Measurements from ENCODE around the gene NUDT2. TPM values are rescaled to one million over a fixed set of nuclear protein-coding genes. Genes with fewer than 3 reads are reported as not detected.
"Not testable (repeated sequence)": the region's sequence is repeated elsewhere in the genome, so short reads cannot be mapped to it uniquely, and the experiment has no call there.

Gene NUDT2
- total RNA-seq, 1 donor from 2014 or later: 50.3 TPM

DNA sequence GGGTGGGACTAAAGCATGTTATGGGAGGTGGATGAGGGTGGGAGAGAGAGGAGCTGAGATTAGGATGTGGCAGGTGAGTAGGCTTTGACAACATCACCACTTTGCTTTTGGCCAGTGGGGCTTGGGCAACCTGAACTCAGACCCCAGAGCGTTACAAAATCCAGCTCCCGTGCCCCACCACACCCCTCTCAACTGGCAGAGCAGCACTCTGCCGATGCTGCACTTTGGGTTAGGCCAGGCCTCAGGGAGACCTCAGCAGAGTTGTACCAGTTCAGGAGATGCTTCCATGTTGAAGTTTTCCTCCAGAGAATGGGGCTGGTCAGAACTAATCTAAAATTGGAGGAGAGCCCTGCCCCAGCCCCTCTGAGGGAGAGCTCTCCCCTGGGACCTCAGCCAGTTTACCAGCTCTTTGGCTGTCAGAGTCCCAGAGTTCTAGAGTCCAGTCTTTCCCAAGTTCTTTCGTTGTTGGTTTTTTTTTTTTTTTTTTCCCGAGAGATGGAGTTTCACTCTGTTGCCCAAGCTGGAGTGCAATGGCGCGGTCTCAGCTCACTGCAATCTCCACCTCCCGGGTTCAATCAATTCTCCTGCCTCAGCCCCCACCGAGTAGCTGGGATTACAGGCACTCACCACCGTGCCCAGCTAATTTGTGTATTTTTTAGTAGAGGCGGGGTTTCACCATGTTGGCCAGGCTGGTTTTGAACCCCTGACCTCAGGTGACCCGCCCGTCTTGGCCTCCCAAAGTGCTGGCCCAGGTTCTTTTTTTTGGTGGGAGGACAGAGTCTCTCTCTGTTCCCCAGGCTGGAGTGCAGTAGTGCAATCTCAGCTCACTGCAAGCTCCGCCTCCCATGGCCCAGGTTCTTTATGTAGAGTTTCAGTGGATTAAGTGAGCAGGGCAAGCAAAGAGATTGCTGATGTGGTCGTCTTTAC, 17.8 kb downstream of the NUDT2 start:
- no peak for DNase-seq (ENCODE audit: low read depth)
- Histone ChIP-seq H3K4me3 (ENCODE audit: low read depth, low read length) (no peak overlapping the region), H3K27me3 (ENCODE audit: control insufficient read depth, insufficient read depth, low read length) (no peaks in the 10 kb centered on the region), H3K36me3 (ENCODE audit: control insufficient read depth, insufficient read depth, low read length) (peaks cover 3% of the 10 kb centered on the region)
- no peak for FAIRE-seq
- TF ChIP-seq, protein P1, sequence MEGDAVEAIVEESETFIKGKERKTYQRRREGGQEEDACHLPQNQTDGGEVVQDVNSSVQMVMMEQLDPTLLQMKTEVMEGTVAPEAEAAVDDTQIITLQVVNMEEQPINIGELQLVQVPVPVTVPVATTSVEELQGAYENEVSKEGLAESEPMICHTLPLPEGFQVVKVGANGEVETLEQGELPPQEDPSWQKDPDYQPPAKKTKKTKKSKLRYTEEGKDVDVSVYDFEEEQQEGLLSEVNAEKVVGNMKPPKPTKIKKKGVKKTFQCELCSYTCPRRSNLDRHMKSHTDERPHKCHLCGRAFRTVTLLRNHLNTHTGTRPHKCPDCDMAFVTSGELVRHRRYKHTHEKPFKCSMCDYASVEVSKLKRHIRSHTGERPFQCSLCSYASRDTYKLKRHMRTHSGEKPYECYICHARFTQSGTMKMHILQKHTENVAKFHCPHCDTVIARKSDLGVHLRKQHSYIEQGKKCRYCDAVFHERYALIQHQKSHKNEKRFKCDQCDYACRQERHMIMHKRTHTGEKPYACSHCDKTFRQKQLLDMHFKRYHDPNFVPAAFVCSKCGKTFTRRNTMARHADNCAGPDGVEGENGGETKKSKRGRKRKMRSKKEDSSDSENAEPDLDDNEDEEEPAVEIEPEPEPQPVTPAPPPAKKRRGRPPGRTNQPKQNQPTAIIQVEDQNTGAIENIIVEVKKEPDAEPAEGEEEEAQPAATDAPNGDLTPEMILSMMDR (IDR thresholded peaks at IDR 0.05; ENCODE audit: insufficient read depth, low read length, severe bottlenecking): no peak

DNA sequence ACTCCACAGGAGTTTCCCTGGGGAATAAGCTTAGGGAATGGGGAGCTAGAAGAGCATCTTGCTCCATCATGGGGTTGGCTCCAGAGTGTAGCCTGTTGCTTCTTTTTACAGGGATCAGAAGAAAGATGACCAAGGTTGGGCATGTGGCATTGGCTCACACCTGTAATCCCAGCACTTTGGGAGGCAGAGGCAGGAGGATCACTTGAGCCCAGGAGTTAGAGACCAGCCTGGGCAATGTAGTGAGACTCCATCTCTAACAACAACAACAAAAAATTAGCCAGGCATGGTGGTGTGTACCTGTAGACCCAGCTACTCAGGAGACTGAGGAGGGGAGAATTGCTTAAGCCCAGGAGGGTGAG, 18.4 kb downstream of the NUDT2 start:
- no peak overlapping the region for H3K4me3 ChIP-seq (ENCODE audit: low read depth, low read length)
- H3K36me3 ChIP-seq (ENCODE audit: control insufficient read depth, insufficient read depth, low read length): peaks cover 3% of the 10 kb centered on the region
- FAIRE-seq (no peak), DNase-seq (ENCODE audit: low read depth) (no peak)
- H3K27me3 ChIP-seq (ENCODE audit: control insufficient read depth, insufficient read depth, low read length): no peaks in the 10 kb centered on the region
- TF ChIP-seq, protein P1 (IDR thresholded peaks at IDR 0.05; ENCODE audit: insufficient read depth, low read length, severe bottlenecking): no peak

DNA sequence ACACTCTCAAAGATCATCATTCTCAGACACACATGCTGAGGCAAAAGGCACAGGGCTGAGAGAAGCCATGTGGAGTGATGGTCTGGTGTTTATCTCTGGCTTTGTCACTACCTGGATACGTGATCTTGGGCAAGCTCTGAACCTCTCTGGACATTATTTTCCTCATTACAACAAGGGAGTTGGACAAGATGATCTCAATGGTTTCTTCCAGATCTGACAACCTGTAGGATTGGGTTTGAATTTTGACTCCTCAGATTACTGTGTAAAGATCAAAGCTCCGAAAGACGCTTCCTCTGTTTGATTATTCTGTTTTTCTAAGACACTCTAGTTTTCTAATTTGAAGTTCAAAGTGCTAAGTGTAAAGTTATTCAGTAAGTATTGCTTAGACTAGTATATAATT, 20.0 kb downstream of the NUDT2 start:
- Histone ChIP-seq H3K27me3 (ENCODE audit: control insufficient read depth, insufficient read depth, low read length) (no peaks in the 10 kb centered on the region), H3K4me3 (ENCODE audit: low read depth, low read length) (no peak overlapping the region), H3K36me3 (ENCODE audit: control insufficient read depth, insufficient read depth, low read length) (no peaks in the 10 kb centered on the region)
- DNase-seq (ENCODE audit: low read depth): no peak
- no peak for FAIRE-seq
- TF ChIP-seq, protein P1 (IDR thresholded peaks at IDR 0.05; ENCODE audit: insufficient read depth, low read length, severe bottlenecking): no peak

DNA sequence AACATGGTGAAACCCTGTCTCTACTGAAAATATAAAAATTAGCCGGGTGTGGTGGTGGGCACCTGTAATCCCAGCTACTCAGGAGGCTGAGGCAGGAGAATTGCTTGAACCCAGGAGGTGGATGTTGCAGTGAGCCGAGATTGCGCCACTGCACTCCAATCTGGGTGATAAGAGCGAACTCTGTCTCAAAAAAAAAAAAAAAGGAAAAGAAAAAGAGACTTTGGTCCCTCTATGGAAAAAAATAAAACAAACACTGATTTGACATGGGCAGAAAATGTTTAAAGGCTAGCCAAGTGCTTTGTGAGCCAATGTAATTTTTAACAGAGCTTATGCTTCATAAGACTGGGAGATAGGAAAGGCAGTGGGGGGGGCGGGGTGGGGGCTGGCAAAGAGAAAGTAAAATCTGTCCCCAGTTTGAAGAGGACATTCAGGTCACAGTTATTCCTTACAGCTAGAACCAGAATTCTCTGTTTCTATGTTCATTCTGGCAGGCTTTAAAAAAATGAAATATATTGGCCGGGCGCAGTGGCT, 22.8 kb downstream of the NUDT2 start:
- FAIRE-seq; H3K36me3 ChIP-seq (ENCODE audit: control insufficient read depth, insufficient read depth, low read length); H3K27me3 ChIP-seq (ENCODE audit: control insufficient read depth, insufficient read depth, low read length); H3K4me3 ChIP-seq (ENCODE audit: low read depth, low read length); DNase-seq (ENCODE audit: low read depth): not testable (repeated sequence)

DNA sequence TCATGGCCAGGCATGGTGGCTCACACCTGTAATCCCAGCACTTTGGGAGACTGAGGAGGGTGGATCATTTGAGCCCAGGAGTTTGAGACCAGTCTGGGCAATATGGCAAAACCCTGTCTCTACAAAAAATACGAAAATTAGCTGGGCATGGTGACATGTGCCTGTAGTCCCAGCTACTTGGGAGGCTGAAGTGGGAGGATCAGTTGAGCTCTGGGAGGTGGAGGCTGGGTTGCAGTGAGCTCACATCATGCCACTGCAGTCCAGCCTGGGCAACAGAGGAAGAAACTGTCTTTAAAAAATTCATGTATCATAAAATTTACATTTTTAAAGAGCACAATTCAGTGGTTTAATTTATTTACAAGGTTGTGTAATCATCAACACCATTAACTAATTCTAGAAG, 23.6 kb downstream of the NUDT2 start:
- H3K36me3 ChIP-seq (ENCODE audit: control insufficient read depth, insufficient read depth, low read length); FAIRE-seq; DNase-seq (ENCODE audit: low read depth): not testable (repeated sequence)

DNA sequence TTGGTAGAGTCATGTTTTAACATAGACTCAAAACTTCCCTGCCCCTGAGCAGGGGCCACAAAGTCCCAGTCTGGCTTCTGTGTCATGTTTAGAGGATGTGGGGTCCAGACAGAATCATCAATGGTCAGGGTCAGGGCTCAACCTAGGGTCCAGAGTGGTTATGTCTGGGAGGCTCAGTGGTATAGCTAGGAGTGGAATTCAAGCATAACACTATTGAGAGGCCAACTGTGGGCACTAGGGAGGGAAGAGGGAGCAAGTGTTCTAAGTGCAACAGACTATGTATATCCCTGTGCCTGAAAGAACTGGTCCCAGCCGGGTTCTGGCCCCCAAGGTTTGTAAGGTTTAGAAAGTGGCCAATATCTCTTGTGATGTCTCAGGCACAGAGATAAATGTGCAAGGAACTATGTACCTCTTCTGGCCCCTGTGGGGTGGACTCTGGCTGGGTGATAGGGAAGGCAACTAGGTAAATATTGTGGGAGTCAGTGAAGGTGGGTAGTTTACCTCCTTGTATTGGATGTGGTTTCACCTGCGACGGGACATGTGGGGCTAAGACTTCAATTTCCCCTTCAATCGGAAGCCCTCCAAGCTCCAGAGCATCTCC, 33.3 kb downstream of the NUDT2 start:
- H3K36me3 ChIP-seq (ENCODE audit: control insufficient read depth, insufficient read depth, low read length): no peaks in the 10 kb centered on the region
- no peaks in the 10 kb centered on the region for H3K27me3 ChIP-seq (ENCODE audit: control insufficient read depth, insufficient read depth, low read length)
- DNase-seq (ENCODE audit: low read depth) (no peak), FAIRE-seq (no peak)
- H3K4me3 ChIP-seq (ENCODE audit: low read depth, low read length): no peak overlapping the region
- TF ChIP-seq, protein P1 (IDR thresholded peaks at IDR 0.05; ENCODE audit: insufficient read depth, low read length, severe bottlenecking): no peak

More for the DNA sequence above, 23.6 kb downstream of the NUDT2 start:
- not testable (repeated sequence) for H3K27me3 ChIP-seq (ENCODE audit: control insufficient read depth, insufficient read depth, low read length); H3K4me3 ChIP-seq (ENCODE audit: low read depth, low read length)

Measured in bronchial epithelial cell (primary cell).